T follicular helper cell (primary cell): ENCODE data around the gene FAM186B.
"Not testable (repeated sequence)": the region's sequence is repeated elsewhere in the genome, so short reads cannot be mapped to it uniquely, and the experiment has no call there.

Source experiments
- DNase-seq: peaks from one replicate; pipeline ENCODE4 v3.0.0-alpha.2; 2020; ENCODE audit warnings: low read depth
- total RNA-seq, 2 experiments: gene quantifications; one replicate each; lab custom pipeline; 2026; lab: John Stamatoyannopoulos, UW

The FAM186B gene
- 0.18 to 0.56 reads per million in 2 experiments for total RNA-seq

GRCh38 chr12:49605539-49605938, at the start of gene FAM186B:
TSS of gene FAM186B (minus strand) at chr12:49605639. CDS start at chr12:49605477, 162 bp downstream.
- DNase-seq: not testable (repeated sequence)

GRCh38 chr12:49654715-49655114, 49.3 kb upstream of the FAM186B start:
- no peak for DNase-seq

GRCh38 chr12:49652921-49653520, 47.6 kb upstream of the FAM186B start:
- DNase-seq: no peak

- no peak for DNase-seq
Observed at GRCh38 chr12:49651855-49652254, 46.4 kb upstream of the FAM186B start.

GRCh38 chr12:49649892-49650291, 44.5 kb upstream of the FAM186B start:
- no peak for DNase-seq

GRCh38 chr12:49649445-49649844, 44.0 kb upstream of the FAM186B start:
- no peak for DNase-seq

GRCh38 chr12:49648712-49649003, 43.2 kb upstream of the FAM186B start:
- no peak for DNase-seq

GRCh38 chr12:49647827-49648711, 42.6 kb upstream of the FAM186B start:
- no peak for DNase-seq

- no peak for DNase-seq
Observed at GRCh38 chr12:49646871-49647654, 41.6 kb upstream of the FAM186B start.

GRCh38 chr12:49646331-49646830, 40.9 kb upstream of the FAM186B start:
- DNase-seq: no peak

- DNase-seq: no peak
Observed at GRCh38 chr12:49645146-49646039, 40.0 kb upstream of the FAM186B start.

GRCh38 chr12:49644620-49644994, 39.2 kb upstream of the FAM186B start:
- DNase-seq: peak; percentile 78

GRCh38 chr12:49643961-49644619, 38.7 kb upstream of the FAM186B start:
- DNase-seq: no peak

- no peak for DNase-seq
Observed at GRCh38 chr12:49643135-49643534, 37.7 kb upstream of the FAM186B start.

- no peak for DNase-seq
Observed at GRCh38 chr12:49642370-49642802, 36.9 kb upstream of the FAM186B start.

GRCh38 chr12:49641748-49642369, 36.4 kb upstream of the FAM186B start:
- DNase-seq: no peak

GRCh38 chr12:49636979-49637755, 31.7 kb upstream of the FAM186B start:
- peak; percentile 46 for DNase-seq

- no peak for DNase-seq
Observed at GRCh38 chr12:49636574-49636973, 31.1 kb upstream of the FAM186B start.

GRCh38 chr12:49635656-49636055, 30.2 kb upstream of the FAM186B start:
- no peak for DNase-seq

GRCh38 chr12:49635036-49635435, 29.6 kb upstream of the FAM186B start:
- no peak for DNase-seq
